Dedifferentiated amniotic fluid mesenchymal stem cell (primary cell): ENCODE measurements around the gene MAEA.
"Not testable (repeated sequence)": the region's sequence is repeated elsewhere in the genome, so short reads cannot be mapped to it uniquely, and the experiment has no call there.

Experiments used
- DNase-seq: peaks from one replicate; pipeline ENCODE4 v3.0.0-alpha.2; 2016; ENCODE audit errors: extremely low spot score

The MAEA gene

GRCh38 chr4:1367230-1367935 lies 77.7 kb downstream of the MAEA start:
- DNase-seq = no peak

GRCh38 chr4:1367936-1368289 lies 78.2 kb downstream of the MAEA start:
- DNase-seq = no peak

GRCh38 chr4:1368421-1369090 lies 78.9 kb downstream of the MAEA start:
- no peak for DNase-seq

GRCh38 chr4:1369091-1369450 lies 79.4 kb downstream of the MAEA start:
- DNase-seq = no peak

GRCh38 chr4:1369479-1370079 lies 79.9 kb downstream of the MAEA start:
- no peak for DNase-seq

GRCh38 chr4:1370321-1371124 lies 80.8 kb downstream of the MAEA start:
- DNase-seq = no peak

GRCh38 chr4:1371176-1372165 lies 81.8 kb downstream of the MAEA start:
- DNase-seq = no peak

GRCh38 chr4:1372576-1372975 lies 82.9 kb downstream of the MAEA start:
- not testable (repeated sequence) for DNase-seq

- no peak for DNase-seq
Observed at GRCh38 chr4:1373892-1374705, 84.4 kb downstream of the MAEA start.

- DNase-seq = no peak
Observed at GRCh38 chr4:1374706-1375045, 85.0 kb downstream of the MAEA start.

- no peak for DNase-seq
Observed at GRCh38 chr4:1375051-1375721, 85.5 kb downstream of the MAEA start.

- DNase-seq = no peak
Observed at GRCh38 chr4:1375761-1376322, 86.2 kb downstream of the MAEA start.

- no peak for DNase-seq
Observed at GRCh38 chr4:1376391-1376840, 86.7 kb downstream of the MAEA start.

- DNase-seq = no peak
Observed at GRCh38 chr4:1376841-1377605, 87.3 kb downstream of the MAEA start.

- no peak for DNase-seq
Observed at GRCh38 chr4:1377606-1378261, 88.0 kb downstream of the MAEA start.

GRCh38 chr4:1378559-1379231 lies 89.0 kb downstream of the MAEA start:
- DNase-seq = no peak

GRCh38 chr4:1379351-1379781 lies 89.7 kb downstream of the MAEA start:
- DNase-seq = no peak
